Activated T-cell treated with anti-CD3 and anti-CD28 coated beads for 48 hours (primary cell): Measurements from ENCODE around the gene ADCYAP1.

Experiments
- DNase-seq: peaks from one replicate; pipeline ENCODE4 v3.0.0-alpha.2; 2020; ENCODE audit warnings: low read depth

ADCYAP1 gene

GRCh38 chr18:910247-910646 is 5.6 kb downstream of the ADCYAP1 start:
- DNase-seq: no peak

- DNase-seq: no peak
These were observed 6.4 kb downstream of the ADCYAP1 start for GRCh38 chr18:911025-911424.

- no peak for DNase-seq
These were observed 6.8 kb downstream of the ADCYAP1 start for GRCh38 chr18:911486-911885.

GRCh38 chr18:916562-916961 is 11.9 kb downstream of the ADCYAP1 start:
- no peak for DNase-seq

GRCh38 chr18:919078-919477 is 14.4 kb downstream of the ADCYAP1 start:
- DNase-seq: no peak

GRCh38 chr18:923144-923866 is 18.6 kb downstream of the ADCYAP1 start:
- no peak for DNase-seq

- no peak for DNase-seq
These were observed 20.3 kb downstream of the ADCYAP1 start for GRCh38 chr18:924987-925386.

GRCh38 chr18:926946-927345 is 22.3 kb downstream of the ADCYAP1 start:
- no peak for DNase-seq

GRCh38 chr18:933082-933481 is 28.4 kb downstream of the ADCYAP1 start:
- no peak for DNase-seq

GRCh38 chr18:934518-935133 is 30.0 kb downstream of the ADCYAP1 start:
- DNase-seq: no peak

GRCh38 chr18:936941-937340 is 32.3 kb downstream of the ADCYAP1 start:
- DNase-seq: no peak

GRCh38 chr18:939166-939565 is 34.5 kb downstream of the ADCYAP1 start:
- no peak for DNase-seq

GRCh38 chr18:939958-940357 is 35.3 kb downstream of the ADCYAP1 start:
- no peak for DNase-seq

GRCh38 chr18:941331-941730 is 36.7 kb downstream of the ADCYAP1 start:
- DNase-seq: no peak

- DNase-seq: no peak
These were observed 39.8 kb downstream of the ADCYAP1 start for GRCh38 chr18:944440-944839.

- no peak for DNase-seq
These were observed 45.3 kb downstream of the ADCYAP1 start for GRCh38 chr18:949724-950631.

GRCh38 chr18:950882-951495 is 46.3 kb downstream of the ADCYAP1 start:
- no peak for DNase-seq

GRCh38 chr18:955384-956066 is 50.9 kb downstream of the ADCYAP1 start:
- DNase-seq: no peak

GRCh38 chr18:957829-958228 is 53.2 kb downstream of the ADCYAP1 start:
- DNase-seq: no peak

- no peak for DNase-seq
These were observed 55.2 kb downstream of the ADCYAP1 start for GRCh38 chr18:959854-960253.
